H1 (cell line): ENCODE measurements around the gene PPP1R14C. TPM values are rescaled to one million over a fixed set of nuclear protein-coding genes. Genes with fewer than 3 reads are reported as not detected.

Experiments used
- CTCF ChIA-PET: fragments of 300-600 bp; sonication (Branson Sonifier 250); formaldehyde crosslinking; loops from one replicate; lab custom pipeline; 2021; ENCODE audit not compliant: partially characterized antibody; lab: Charles Lee
- POLR2A ChIA-PET: fragments of 300-600 bp; sonication (Branson Sonifier 250); formaldehyde crosslinking; loops from one replicate; lab custom pipeline; 2021; ENCODE audit warnings: inconsistent platforms; ENCODE audit not compliant: partially characterized antibody; lab: Charles Lee
- DNase-seq, 2 experiments: peaks; one replicate each; pipeline versions ENCODE4 v3.0.0 to v3.0.0-alpha.2; 2010 to 2022; ENCODE audit warnings: low spot score in 2 of 2, low read depth in 1 of 2, mixed read lengths in 1 of 2
- FAIRE-seq: peaks from 2 replicates; lab custom pipeline; 2011; peaks lifted over from hg19 to GRCh38; lab: Jason Lieb, UNC
- H2AFZ ChIP-seq: 2 replicates; pipeline ENCODE4 v1.8.1; 2012; ENCODE audit warnings: low read length, inconsistent platforms
- H2AK5ac ChIP-seq: 2 replicates; pipeline ENCODE4 v1.6.1; 2013; ENCODE audit warnings: low read depth, low read length
- H2BK120ac ChIP-seq: replicated peaks from 2 replicates; pipeline ENCODE3; 2013; ENCODE audit warnings: low read depth, low read length, inconsistent platforms
- H2BK12ac ChIP-seq: 2 replicates; pipeline ENCODE4 v1.6.1; 2013; ENCODE audit warnings: low read depth, low read length
- H2BK15ac ChIP-seq: 2 replicates; pipeline ENCODE4 v1.6.1; 2013; ENCODE audit warnings: low read length
- H2BK20ac ChIP-seq: 2 replicates; pipeline ENCODE4 v1.6.1; 2013; ENCODE audit warnings: low read length
- H2BK5ac ChIP-seq: 2 replicates; pipeline ENCODE4 v1.6.1; 2013; ENCODE audit warnings: low read depth, low read length
- H3K14ac ChIP-seq: 2 replicates; pipeline ENCODE4 v1.6.1; 2013; ENCODE audit warnings: inconsistent platforms; ENCODE audit not compliant: insufficient read length
- H3K18ac ChIP-seq: 2 replicates; pipeline ENCODE4 v1.6.1; 2013; ENCODE audit warnings: low read length; ENCODE audit errors: extremely low read depth
- H3K23ac ChIP-seq: 2 replicates; pipeline ENCODE4 v1.6.1; 2013; ENCODE audit warnings: inconsistent platforms; ENCODE audit not compliant: insufficient read length
- H3K23me2 ChIP-seq: 2 replicates; pipeline ENCODE4 v1.6.1; 2013; ENCODE audit warnings: low read depth, low read length
- H3K27ac ChIP-seq: 2 replicates; pipeline ENCODE4 v1.6.1; 2011; ENCODE audit warnings: low read depth, low read length, inconsistent platforms
- H3K27me3 ChIP-seq, 4 experiments: replicated peaks in 1 of 4; 1 replicate in 1 of 4; 2 replicates in 3 of 4; pipeline versions ENCODE4 v1.6.1 to v1.8.1; 2011 to 2013; ENCODE audit warnings: low read length in 3 of 4, mild to moderate bottlenecking in 3 of 4, inconsistent platforms in 2 of 4, mixed read lengths in 2 of 4, moderate library complexity in 1 of 4; ENCODE audit not compliant: control insufficient read depth in 3 of 4, insufficient read depth in 3 of 4; ENCODE audit errors: extremely low read depth in 1 of 4
- H3K36me3 ChIP-seq, 4 experiments: 2 replicates each; pipeline versions ENCODE4 v1.6.1 to v1.8.1; 2011 to 2013; ENCODE audit warnings: mild to moderate bottlenecking in 4 of 4, low read length in 3 of 4, moderate library complexity in 2 of 4, control low read depth in 1 of 4, inconsistent platforms in 1 of 4; ENCODE audit not compliant: insufficient read depth in 4 of 4, control insufficient read depth in 2 of 4
- H3K4ac ChIP-seq: replicated peaks from 2 replicates; pipeline ENCODE3; 2013; ENCODE audit warnings: low read length, low read depth, mixed read lengths, inconsistent platforms; ENCODE audit not compliant: insufficient read length
- H3K4me1 ChIP-seq, 4 experiments: replicated peaks in 1 of 4; 1 replicate in 1 of 4; 2 replicates in 3 of 4; pipeline versions ENCODE4 v1.6.1 to v1.8.1; 2011 to 2013; ENCODE audit warnings: low read length in 3 of 4, inconsistent platforms in 2 of 4, mixed read lengths in 1 of 4; ENCODE audit not compliant: insufficient read depth in 4 of 4, control insufficient read depth in 3 of 4
- H3K4me2 ChIP-seq, 2 experiments: 2 replicates each; pipeline versions ENCODE4 v1.6.1 to v1.8.1; 2011 to 2013; ENCODE audit warnings: low read depth in 2 of 2, low read length in 2 of 2, control low read depth in 1 of 2, inconsistent platforms in 1 of 2, mild to moderate bottlenecking in 1 of 2; ENCODE audit not compliant: insufficient read depth in 1 of 2
- H3K4me3 ChIP-seq, 4 experiments: fragments of 200-600, 300-600 bp in 1 of 4; sonication (generic), shearing (Covaris generic), sonication (Bioruptor Twin) in 1 of 4; 2 replicates each; pipeline versions ENCODE4 v1.5.1 to v1.8.1; 2011 to 2016; ENCODE audit warnings: low read length in 4 of 4, low read depth in 3 of 4, control low read depth in 2 of 4, inconsistent platforms in 2 of 4, mild to moderate bottlenecking in 2 of 4, mixed read lengths in 1 of 4, moderate library complexity in 1 of 4; ENCODE audit not compliant: insufficient read depth in 2 of 4; ENCODE audit errors: extremely low read depth in 1 of 4
- H3K56ac ChIP-seq: replicated peaks from 2 replicates; pipeline ENCODE3; 2013; ENCODE audit warnings: low read depth, mild to moderate bottlenecking, mixed read lengths, low read length, inconsistent platforms; ENCODE audit not compliant: insufficient read length
- H3K79me1 ChIP-seq: 2 replicates; pipeline ENCODE4 v1.6.1; 2013; ENCODE audit warnings: low read depth, low read length, control low read depth
- H3K79me2 ChIP-seq, 2 experiments: 2 replicates each; pipeline versions ENCODE4 v1.6.1 to v1.8.1; 2012 to 2013; ENCODE audit warnings: low read length in 2 of 2, mild to moderate bottlenecking in 2 of 2, inconsistent platforms in 1 of 2; ENCODE audit not compliant: insufficient read depth in 2 of 2, control insufficient read depth in 1 of 2
- H3K9ac ChIP-seq, 4 experiments: replicated peaks in 1 of 4; 1 replicate in 1 of 4; 2 replicates in 3 of 4; pipeline versions ENCODE4 v1.6.1 to v1.8.1; 2011 to 2013; ENCODE audit warnings: low read depth in 3 of 4, low read length in 3 of 4, control low read depth in 2 of 4, mild to moderate bottlenecking in 2 of 4, moderate library complexity in 2 of 4, inconsistent platforms in 1 of 4; ENCODE audit errors: extremely low read depth in 1 of 4
- H3K9me3 ChIP-seq, 2 experiments: 2 replicates each; pipeline versions ENCODE4 v1.6.1 to v1.8.1; 2012 to 2013; ENCODE audit warnings: mild to moderate bottlenecking in 2 of 2, moderate library complexity in 2 of 2, control low read depth in 1 of 2, inconsistent platforms in 1 of 2, low read depth in 1 of 2, low read length in 1 of 2, mixed read lengths in 1 of 2; ENCODE audit not compliant: insufficient read depth in 2 of 2
- H4K20me1 ChIP-seq, 2 experiments: replicated peaks in 1 of 2; 2 replicates each; pipeline versions ENCODE3 to v1.8.1; 2011 to 2013; ENCODE audit warnings: inconsistent platforms in 2 of 2, low read length in 2 of 2, mild to moderate bottlenecking in 1 of 2; ENCODE audit not compliant: insufficient read depth in 2 of 2, control insufficient read depth in 1 of 2
- H4K5ac ChIP-seq: 2 replicates; pipeline ENCODE4 v1.6.1; 2013; ENCODE audit warnings: low read length, low read depth, mixed read lengths, inconsistent platforms; ENCODE audit not compliant: insufficient read length
- H4K8ac ChIP-seq: 2 replicates; pipeline ENCODE4 v1.8.0; 2013; ENCODE audit warnings: mild to moderate bottlenecking, moderate library complexity, low read length, inconsistent platforms; ENCODE audit not compliant: insufficient read depth; ENCODE audit errors: extremely low read depth
- H4K91ac ChIP-seq: replicated peaks from 2 replicates; pipeline ENCODE3; 2013; ENCODE audit warnings: low read length, mixed read lengths, inconsistent platforms; ENCODE audit not compliant: insufficient read length
- CTCF ChIP-seq, 3 experiments: IDR thresholded peaks; 1 replicate in 2 of 3; 2 replicates in 1 of 3; pipeline versions ENCODE4 v1.5.1 to v1.6.1; 2011; ENCODE audit warnings: low read length in 3 of 3, mild to moderate bottlenecking in 3 of 3, inconsistent platforms in 2 of 3, low read depth in 1 of 3, moderate library complexity in 1 of 3; ENCODE audit not compliant: insufficient read depth in 1 of 3; ENCODE audit errors: control extremely low read depth in 1 of 3
- WGBS, 2 experiments: shearing (Covaris generic) in 1 of 2; methylation state at CpG; one replicate each; pipeline versions ENCODE4 v1.1.6 to v1.1.7; 2013 to 2015; ENCODE audit warnings: low lambda C conversion rate in 2 of 2, mixed read lengths in 2 of 2, inconsistent platforms in 1 of 2, low coverage in 1 of 2, missing lambda C conversion rate in 1 of 2; ENCODE audit not compliant: insufficient replicate concordance in 2 of 2, insufficient coverage in 1 of 2, insufficient read length in 1 of 2; ENCODE audit errors: extremely low coverage in 1 of 2, missing lambda C conversion rate in 1 of 2; 5-methylcytosine and 5-hydroxymethylcytosine counted together
- polyA plus RNA-seq, 7 experiments: library from polyadenylated mRNA; depleted of rRNA in 3 of 7; stranded (reverse) in 5 of 7; unstranded in 2 of 7; fragments of >200 nt in 5 of 7; fragments of 200-250 nt in 2 of 7; gene quantifications; 1 replicate in 5 of 7; 2 replicates in 1 of 7; 4 replicates in 1 of 7; pipeline versions ENCODE4 v1.2.1 to v1.2.3, GENCODE V29; 2011 to 2013; ENCODE audit warnings: missing spikeins in 2 of 7, mixed read lengths in 2 of 7
- total RNA-seq: library from RNA; stranded (reverse); fragmentation: NEBNext Ultra II Directional; extraction: Animal tissue kit (Norgen Biotek cat#: 25700); gene quantifications from 2 replicates; pipeline ENCODE4 v1.2.1, GENCODE V29; 2021

PPP1R14C gene
- total and polyA plus RNA-seq, 2 of the 8 experiments (the other 6 are each of a cell fraction or from before 2014, with no cell fraction given) = 0.30 to 0.61 TPM

- no peaks in the 10 kb centered on the region for H3K27me3 ChIP-seq
- no peak overlapping the region for H3K4me2 ChIP-seq
- FAIRE-seq = no peak
- DNase-seq = no peak
- H4K8ac ChIP-seq = no peak overlapping the region
- H3K9ac ChIP-seq = no peak overlapping the region
- no peak overlapping the region for H2BK12ac ChIP-seq
- H4K5ac ChIP-seq = no peak overlapping the region
- H4K91ac ChIP-seq = no peak overlapping the region
- no peak overlapping the region for H3K4me3 ChIP-seq
- TF ChIP-seq CTCF (IDR thresholded peaks at IDR 0.05; ENCODE audit: control extremely low read depth in 1 of 3, insufficient read depth in 1 of 3, low read depth in 1 of 3, low read length in 3 of 3) = no peak
- H3K14ac ChIP-seq = no peak overlapping the region
- H2BK120ac ChIP-seq = no peak overlapping the region
- ChIA-PET POLR2A (no interaction called here), CTCF (no interaction called here)
- no peak overlapping the region for H3K23ac ChIP-seq
- no peak overlapping the region for H2BK15ac ChIP-seq
- no peaks in the 10 kb centered on the region for H3K79me1 ChIP-seq
- peaks cover 0 to 4% of the 10 kb centered on the region in 2 experiments; a peak in 1 of 4 replicates for H3K9me3 ChIP-seq
- H2AK5ac ChIP-seq = no peak overlapping the region
- no peaks in the 10 kb centered on the region for H4K20me1 ChIP-seq
- H3K18ac ChIP-seq = no peak overlapping the region
- H2BK20ac ChIP-seq = no peak overlapping the region
- WGBS, 2 experiments = 94% methylated on average over 8 of the region's 8 CpGs; no CpG with 5 or more reads in 1 of the 2 experiments
- H3K4ac ChIP-seq = no peak overlapping the region
- H3K27ac ChIP-seq = no peak overlapping the region
- no peaks in the 10 kb centered on the region for H3K4me1 ChIP-seq
- no peaks in the 10 kb centered on the region for H3K79me2 ChIP-seq
- H3K23me2 ChIP-seq = no peaks in the 10 kb centered on the region; the same call in 1 of the 2 replicates
- H2BK5ac ChIP-seq = no peak overlapping the region
- no peak overlapping the region for H3K56ac ChIP-seq
- no peak overlapping the region for H2AFZ ChIP-seq
- no peaks in the 10 kb centered on the region for H3K36me3 ChIP-seq
These were observed 146.7 kb downstream of the PPP1R14C start for GRCh38 chr6:150289454-150290071.
